Vagina (tissue), 2 donors: ENCODE results near the gene PRODH2.
A peak's percentile ranks its signal among the peaks of the same experiment; 100 is the strongest.

Source experiments
- CTCF ChIP-seq, 3 experiments: fragments of 450-650 bp in 2 of 3; fragments of 200-600 bp in 1 of 3; sonication (generic) in 1 of 3; IDR thresholded peaks; one replicate each; pipeline ENCODE4 v1.5.1; 2017 to 2019; ENCODE audit warnings: antibody characterized with exemption in 3 of 3, mild to moderate bottlenecking in 2 of 3, moderate library complexity in 2 of 3
- POLR2A ChIP-seq, 2 donors: fragments of 450-650 bp; IDR thresholded peaks; one replicate each; pipeline ENCODE4 v1.6.1; 2017; ENCODE audit warnings: antibody characterized with exemption in 2 of 2, mild to moderate bottlenecking in 2 of 2, moderate library complexity in 2 of 2
- POLR2AphosphoS5 ChIP-seq, 2 donors: sonication (generic); formaldehyde crosslinking; IDR thresholded peaks; one replicate each; pipeline ENCODE4 v1.9.0; 2017; ENCODE audit warnings: antibody characterized with exemption in 2 of 2, mild to moderate bottlenecking in 2 of 2, low read depth in 1 of 2; ENCODE audit not compliant: insufficient read depth in 1 of 2

DNA sequence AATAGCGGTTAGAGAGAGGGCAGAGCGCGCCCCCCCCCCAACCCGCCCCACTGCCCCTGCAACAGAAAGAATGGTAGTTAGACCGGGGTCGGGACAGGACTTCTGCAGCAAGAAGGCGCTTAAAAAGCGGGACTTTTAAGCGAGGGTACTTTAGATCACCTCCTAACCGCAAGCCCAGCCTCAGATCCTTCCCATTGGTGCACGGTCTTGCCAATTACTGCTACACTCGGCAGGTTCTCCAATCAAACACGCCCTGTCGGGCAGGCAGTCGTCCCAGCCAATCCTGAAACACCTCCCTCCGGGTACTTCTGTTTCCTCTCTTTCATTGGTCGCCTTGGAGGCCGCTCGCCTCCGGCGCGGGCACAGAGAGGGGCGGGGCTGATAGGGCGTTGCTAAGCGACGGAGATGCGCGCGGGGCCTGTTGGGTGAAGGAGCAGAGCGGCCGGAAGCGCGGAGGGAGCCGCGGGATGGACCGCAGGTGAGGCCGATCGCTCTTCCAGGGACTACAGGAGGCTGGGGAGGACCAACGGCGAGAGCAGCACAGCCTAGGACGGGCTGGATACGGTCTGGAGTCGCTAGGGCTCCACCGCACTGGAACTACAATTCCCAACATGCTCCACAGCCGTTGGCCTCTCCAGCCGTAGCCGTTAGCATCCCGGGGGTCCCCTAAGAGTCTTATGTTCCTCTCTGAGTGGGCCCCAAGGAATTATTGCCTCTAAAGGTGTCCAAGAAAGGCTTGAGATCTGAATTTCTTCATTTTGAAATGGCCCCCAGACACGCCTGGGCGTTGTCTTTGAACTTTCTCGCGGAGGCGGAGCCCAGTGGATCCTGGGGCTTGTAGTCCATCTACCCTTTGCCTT, 54.7 kb downstream of the PRODH2 start, which contains the start of gene PROSER3:
- TF ChIP-seq CTCF (IDR thresholded peaks at IDR 0.05) (no peak), POLR2A (IDR thresholded peaks at IDR 0.05) (peak in 1 of 2 donors; percentile 59), POLR2AphosphoS5 (IDR thresholded peaks at IDR 0.05; ENCODE audit: insufficient read depth in 1 of 2, low read depth in 1 of 2) (peak; percentile 82 to 90)
